OCI-LY1 (cell line): ENCODE results near the gene ABTB2.

Experiments
- EZH2 ChIP-seq: fragments of 200-600 bp; sonication (generic), shearing (Covaris generic); IDR thresholded peaks from 2 replicates; pipeline ENCODE4 v1.8.0; 2017; ENCODE audit warnings: borderline replicate concordance, mixed run types, mild to moderate bottlenecking, antibody characterized with exemption, low read length, moderate library complexity, mixed read lengths
- TF ChIP-seq, protein P1 (sequence below): fragments of 200-600 bp; sonication (generic), shearing (Covaris generic); IDR thresholded peaks from 2 replicates; pipeline ENCODE4 v1.5.1; 2017; ENCODE audit warnings: mild to moderate bottlenecking, antibody characterized with exemption, low read length, moderate library complexity, mixed read lengths

DNA sequence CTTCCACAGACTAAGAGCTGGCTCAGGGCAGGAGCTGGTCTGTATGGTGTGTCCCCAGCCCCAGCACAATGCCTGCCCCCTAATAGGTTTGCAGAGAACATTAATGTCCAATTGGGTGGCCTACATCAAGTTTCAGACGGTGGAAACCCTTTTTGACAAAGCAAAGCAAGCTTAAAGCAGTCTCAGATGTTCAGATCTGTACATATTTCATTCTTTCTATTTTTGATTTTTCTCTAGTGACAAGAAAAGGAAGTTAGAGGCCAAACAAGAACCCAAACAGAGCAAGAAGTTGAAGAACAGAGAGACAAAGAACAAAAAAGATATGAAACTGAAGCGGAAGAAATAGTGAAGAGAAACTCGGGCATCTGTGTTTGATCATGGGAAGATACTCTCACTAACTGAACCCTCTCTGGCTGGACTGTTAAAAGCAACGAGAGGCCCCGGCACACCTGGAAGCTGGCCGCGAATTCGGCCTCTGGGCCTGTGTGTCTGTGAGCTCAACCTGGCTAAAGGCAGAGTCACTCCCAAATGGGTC lies 211.9 kb downstream of the ABTB2 start:
- TF ChIP-seq, protein P1, sequence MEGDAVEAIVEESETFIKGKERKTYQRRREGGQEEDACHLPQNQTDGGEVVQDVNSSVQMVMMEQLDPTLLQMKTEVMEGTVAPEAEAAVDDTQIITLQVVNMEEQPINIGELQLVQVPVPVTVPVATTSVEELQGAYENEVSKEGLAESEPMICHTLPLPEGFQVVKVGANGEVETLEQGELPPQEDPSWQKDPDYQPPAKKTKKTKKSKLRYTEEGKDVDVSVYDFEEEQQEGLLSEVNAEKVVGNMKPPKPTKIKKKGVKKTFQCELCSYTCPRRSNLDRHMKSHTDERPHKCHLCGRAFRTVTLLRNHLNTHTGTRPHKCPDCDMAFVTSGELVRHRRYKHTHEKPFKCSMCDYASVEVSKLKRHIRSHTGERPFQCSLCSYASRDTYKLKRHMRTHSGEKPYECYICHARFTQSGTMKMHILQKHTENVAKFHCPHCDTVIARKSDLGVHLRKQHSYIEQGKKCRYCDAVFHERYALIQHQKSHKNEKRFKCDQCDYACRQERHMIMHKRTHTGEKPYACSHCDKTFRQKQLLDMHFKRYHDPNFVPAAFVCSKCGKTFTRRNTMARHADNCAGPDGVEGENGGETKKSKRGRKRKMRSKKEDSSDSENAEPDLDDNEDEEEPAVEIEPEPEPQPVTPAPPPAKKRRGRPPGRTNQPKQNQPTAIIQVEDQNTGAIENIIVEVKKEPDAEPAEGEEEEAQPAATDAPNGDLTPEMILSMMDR, result no peak
- TF ChIP-seq EZH2, result no peak
